ENCODE measurements around the gene FXR1. TPM values are rescaled to one million over a fixed set of nuclear protein-coding genes. Genes with fewer than 3 reads are reported as not detected.

The FXR1 gene
- total and polyA plus RNA-seq, 10 of the 15 experiments (the other 5 are each of a cell fraction or from before 2014, with no cell fraction given): 38.5 to 159 (median 102) TPM

- ChIA-PET POLR2A (interaction anchor here (1.0 kb wide), 1 partner anchor 721 kb away, joined by 3 read pairs; no protein-coding TSS in a partner anchor), SMC1A (ENCODE audit: uncharacterized antibody, unreplicated experiment) (no interaction called here), RAD21 (ENCODE audit: unreplicated experiment) (no interaction called here), CTCF (no interaction called here)
- no peak for DNase-seq (ENCODE audit: low read depth, low spot score)
- no peak overlapping the region for H3K27ac ChIP-seq (ENCODE audit: control insufficient read depth, insufficient read depth)
- ATAC-seq: no peak
- in situ Hi-C loops (cut with MboI): no loop called here
- H3K4me1 ChIP-seq (ENCODE audit: control insufficient read depth, insufficient read depth, low read length): no peaks in the 10 kb centered on the region
- H3K9me3 ChIP-seq (replicated peaks; ENCODE audit: control insufficient read depth, insufficient read depth, low read length): no peaks in the 10 kb centered on the region
- intact Hi-C loops (cut with micrococcal nuclease; ENCODE audit: unreplicated experiment): no loop called here
- H3K79me2 ChIP-seq (ENCODE audit: control insufficient read depth, insufficient read depth, low read length): no peaks in the 10 kb centered on the region
- H3K4me3 ChIP-seq: no peak overlapping the region
- TF ChIP-seq STAT1 (conservative IDR thresholded peaks at IDR 0.05): no peak
- no peak for TF ChIP-seq RAD51 (IDR thresholded peaks at IDR 0.05)
- TF ChIP-seq HCFC1 (IDR thresholded peaks at IDR 0.05; ENCODE audit: low read length): no peak
- TF ChIP-seq ASH2L (IDR thresholded peaks at IDR 0.05; ENCODE audit: borderline replicate concordance, low read depth): no peak
- no peak for TF ChIP-seq FOXK2 (IDR thresholded peaks at IDR 0.05)
- no peak for TF ChIP-seq USF2 (IDR thresholded peaks at IDR 0.05; ENCODE audit: borderline replicate concordance, low read depth, low read length)
- TF ChIP-seq NRF1 (conservative IDR thresholded peaks at IDR 0.05; ENCODE audit: low read depth, low read length): no peak
- H3K4me2 ChIP-seq (ENCODE audit: control insufficient read depth, insufficient read depth): no peak overlapping the region
- no peak overlapping the region for H2AFZ ChIP-seq (ENCODE audit: control insufficient read depth, low read depth, low read length)
- no peaks in the 10 kb centered on the region for H3K36me3 ChIP-seq (ENCODE audit: control insufficient read depth in 2 of 2, insufficient read depth in 2 of 2, low read length in 1 of 2)
- no peaks in the 10 kb centered on the region for H3K27me3 ChIP-seq (replicated peaks in 1 of 2; ENCODE audit: control insufficient read depth in 2 of 2, insufficient read depth in 2 of 2, low read length in 1 of 2)
- H4K20me1 ChIP-seq (ENCODE audit: control insufficient read depth, insufficient read depth): no peaks in the 10 kb centered on the region
- no TSS peak for BruUV-seq (replicated peaks)
- no peak for FAIRE-seq
- no peak overlapping the region for H3K9ac ChIP-seq (ENCODE audit: control insufficient read depth, insufficient read depth, low read length)
These were observed 118.5 kb downstream of the FXR1 start for GRCh38 chr3:181030948-181031347.

Other genes starting within 250 kb of the FXR1 start
- 0.16 and 0.23 TPM in 2 replicates for gene CCDC39, start 233.2 kb upstream of the FXR1 start, total RNA-seq (2014; rRNA removed)
- gene CCDC39, start 233.2 kb upstream of the FXR1 start, total RNA-seq (2014; rRNA removed; fragmentation: Illumina TruSeq; extraction: Trizol): 0.67 and 0.74 TPM in 2 replicates
- gene CCDC39, start 233.2 kb upstream of the FXR1 start, total RNA-seq (2021): 0.43 and 0.44 TPM in 2 replicates
- 0.10 and 0.19 TPM in 2 replicates for gene CCDC39, start 233.2 kb upstream of the FXR1 start, polyA plus RNA-seq (2011; rRNA removed)
- 0.69 and 0.89 TPM in 2 replicates for gene CCDC39, start 233.2 kb upstream of the FXR1 start, polyA plus RNA-seq (2014; fragmentation: Illumina TruSeq; extraction: Trizol)
- under 1 TPM; 0.32 to 0.38 TPM for gene CCDC39, start 233.2 kb upstream of the FXR1 start, polyA plus RNA-seq (2014; fragmentation: Nextera tagmentation; extraction: Ambion mirVana)
- 0.08 and 0.27 TPM in 2 replicates for gene CCDC39, start 233.2 kb upstream of the FXR1 start, polyA plus RNA-seq (2014; rRNA removed)
- under 1 TPM; 0.16 to 0.29 TPM for gene CCDC39, start 233.2 kb upstream of the FXR1 start, polyA plus RNA-seq (2016; fragmentation: Nextera tagmentation; extraction: Ambion mirVana)
- 45.4 and 45.5 TPM in 2 replicates for gene DNAJC19, start 77.1 kb downstream of the FXR1 start, total RNA-seq (2014; rRNA removed)
- 25.2 and 29.8 TPM in 2 replicates for gene DNAJC19, start 77.1 kb downstream of the FXR1 start, total RNA-seq (2014; rRNA removed; fragmentation: Illumina TruSeq; extraction: Trizol)
- 47.5 and 49.9 TPM in 2 replicates for gene DNAJC19, start 77.1 kb downstream of the FXR1 start, total RNA-seq (2021)
- 56.7 and 73.4 TPM in 2 replicates for gene DNAJC19, start 77.1 kb downstream of the FXR1 start, polyA plus RNA-seq (2011; rRNA removed)
- gene DNAJC19, start 77.1 kb downstream of the FXR1 start, polyA plus RNA-seq (2014; fragmentation: Illumina TruSeq; extraction: Trizol): 22.7 and 37.0 TPM in 2 replicates
- gene DNAJC19, start 77.1 kb downstream of the FXR1 start, polyA plus RNA-seq (2014; fragmentation: Nextera tagmentation; extraction: Ambion mirVana): 10 to 100 TPM; 52.7 to 70.7 TPM
- 45.3 and 47.0 TPM in 2 replicates for gene DNAJC19, start 77.1 kb downstream of the FXR1 start, polyA plus RNA-seq (2014; rRNA removed)
- 100 to 1,000 TPM; 120 to 136 TPM for gene DNAJC19, start 77.1 kb downstream of the FXR1 start, polyA plus RNA-seq (2016; fragmentation: Nextera tagmentation; extraction: Ambion mirVana)